Heart right ventricle (tissue), 16 donors: ENCODE measurements around the gene SLC35B1. TPM values are rescaled to one million over a fixed set of nuclear protein-coding genes. Genes with fewer than 3 reads are reported as not detected.
A peak's percentile ranks its signal among the peaks of the same experiment; 100 is the strongest.

Experiments used
- ATAC-seq, 8 donors: fragments of 200-7000 bp; cut with Tn5 transposase; one replicate each; pipeline ENCODE4 v1.9.1; 2020; ENCODE audit warnings: mild to moderate bottlenecking in 8 of 8, moderate library complexity in 8 of 8, moderate number of reproducible peaks in 1 of 8
- DNase-seq, 2 donors: peaks; one replicate each; pipeline ENCODE4 v3.0.0-alpha.2; 2020
- H3K27ac ChIP-seq, 10 donors: fragments of 200-600 bp; sonication (generic) in 2 of 10; one replicate each; pipeline versions ENCODE4 v1.5.0 to v1.8.0; 2020 to 2022; ENCODE audit warnings: mild to moderate bottlenecking in 3 of 10
- H3K27me3 ChIP-seq, 7 donors: fragments of 200-600 bp; one replicate each; pipeline ENCODE4 v1.8.0; 2021 to 2022; ENCODE audit warnings: mild to moderate bottlenecking in 2 of 7
- H3K36me3 ChIP-seq, 9 donors: fragments of 200-600 bp; sonication (generic) in 1 of 9; one replicate each; pipeline versions ENCODE4 v1.5.0 to v1.8.0; 2020 to 2022; ENCODE audit warnings: mild to moderate bottlenecking in 2 of 9
- H3K4me1 ChIP-seq, 9 donors: fragments of 200-600 bp; sonication (generic) in 1 of 9; one replicate each; pipeline versions ENCODE4 v1.5.0 to v1.8.0; 2020 to 2022; ENCODE audit warnings: mild to moderate bottlenecking in 4 of 9
- H3K4me3 ChIP-seq, 10 donors: fragments of 200-600 bp; sonication (generic) in 2 of 10; one replicate each; pipeline versions ENCODE4 v1.5.0 to v1.8.0; 2020 to 2022; ENCODE audit warnings: mild to moderate bottlenecking in 7 of 10, moderate library complexity in 2 of 10
- H3K9me3 ChIP-seq, 11 donors: fragments of 200-600 bp in 10 of 11; sonication (generic) in 2 of 11; one replicate each; pipeline versions ENCODE4 v1.5.0 to v1.8.0; 2013 to 2022; ENCODE audit warnings: mild to moderate bottlenecking in 2 of 11, control low read depth in 1 of 11, moderate library complexity in 1 of 11
- CTCF ChIP-seq, 9 donors: fragments of 200-600 bp; sonication (generic) in 2 of 9; IDR thresholded peaks; one replicate each; pipeline versions ENCODE4 v1.5.0 to v1.8.0; 2021 to 2022; ENCODE audit warnings: antibody characterized with exemption in 9 of 9, mild to moderate bottlenecking in 5 of 9, moderate library complexity in 1 of 9
- WGBS, 2 donors: extraction: QIAGEN DNeasy Blood & Tissue Kit; methylation state at CpG; one replicate each; pipeline ENCODE4 v1.1.7; 2013; ENCODE audit warnings: inconsistent platforms in 1 of 2; 5-methylcytosine and 5-hydroxymethylcytosine counted together
- intact Hi-C, 10 donors: fragments of 100-400 bp; cut with DNase I; formaldehyde crosslinking; loops; one replicate each; pipeline versions ENCODE4 v1.11.1 to v1.14.2; 2022
- polyA plus RNA-seq, 2 donors: library from polyadenylated mRNA; stranded (reverse); fragments of 200-250 nt; gene quantifications; one replicate each; pipeline ENCODE4 v1.2.3, GENCODE V29; 2013
- total RNA-seq, 10 donors: library from RNA; stranded (reverse); fragmentation: NEBNext Ultra II Directional in 3 of 10; extraction: Animal tissue kit (Norgen Biotek cat#: 25700) in 3 of 10; gene quantifications; one replicate each; pipeline versions ENCODE4 v1.2.1 to v1.2.4, GENCODE V29; 2021 to 2023
- donor health status: Arrhythmogenic right ventricular cardiomyopathy.
- donor health status: ischemic (EF 13 %, LVEDD 7.1; RV severe dilation, severe dysfunction).
- donor health status: healthy with polysubstance abuse.
- donor health status: DM: no; HTN: yes; CAD: no.
- donor health status: DM: no; HTN: no; CAD: no.
- donor health status: ischemic (EF 25% LVEDD 6.9; RV normal size, moderate dysfunction).
- donor health status: ischemic (EF 25% LVEDD 5.7; RV mildly dilated, moderate dysfunction).
- donor health status: healthy.
- donor health status: DM: yes; HTN: yes; CAD: no.
- donor health status: Ischemic cardiomyopathy.
- donor health status: ischemic (EF 35%, LVEDD 5.7; RV mildly dilated, moderate dysfunction).
- donor health status: nonischemic (EF 11% LVEDD 7.7; RV severe dilation, severe dysfunction).
- donor health status: DM: yes; HTN: yes; CAD: no.
- donor health status: PGD.
- donor health status: ischemic (EF 29% LVEDD 5.4; RV normal size, mild dysfunction).
- donor health status: nonischemic (EF 23%, LVEDD 6.1; RV moderate dilation, normal function).

Gene SLC35B1
- total and polyA plus RNA-seq, 12 donors, result 60.5 to 146 (median 69.9) TPM

- peak overlapping the region in 1 of 10 donors; percentile 87 for H3K27ac ChIP-seq
- no peak for TF ChIP-seq CTCF (IDR thresholded peaks at IDR 0.05)
- no peak overlapping the region for H3K4me3 ChIP-seq
- ATAC-seq, result no peak
- no peak for DNase-seq
- WGBS, 2 donors, result 88 to 93% methylated on average over 7 of the region's 7 CpGs
- H3K27me3 ChIP-seq, result no peaks in the 10 kb centered on the region
- intact Hi-C loops, result no loop called here
- no peaks in the 10 kb centered on the region for H3K9me3 ChIP-seq
- H3K4me1 ChIP-seq, result peaks cover 3 to 78% (median 51%) of the 10 kb centered on the region in 9 donors
- H3K36me3 ChIP-seq, result no peaks in the 10 kb centered on the region
These were observed 41.0 kb upstream of the SLC35B1 start for GRCh38 chr17:49748791-49749190.

- intact Hi-C loops, result no loop called here
- no peak overlapping the region for H3K4me3 ChIP-seq
- DNase-seq, result no peak
- peak overlapping the region in 2 of 10 donors; percentile 1 to 87 for H3K27ac ChIP-seq
- no peaks in the 10 kb centered on the region for H3K36me3 ChIP-seq
- peaks cover 3 to 78% (median 49%) of the 10 kb centered on the region in 9 donors for H3K4me1 ChIP-seq
- no peak for ATAC-seq
- no peaks in the 10 kb centered on the region for H3K9me3 ChIP-seq
- no peak for TF ChIP-seq CTCF (IDR thresholded peaks at IDR 0.05)
- 85 to 90% methylated on average over 3 of the region's 3 CpGs for WGBS, 2 donors
- no peaks in the 10 kb centered on the region for H3K27me3 ChIP-seq
These were observed 40.5 kb upstream of the SLC35B1 start for GRCh38 chr17:49748223-49748622.

- Histone ChIP-seq H3K27me3 (no peaks in the 10 kb centered on the region), H3K9me3 (no peaks in the 10 kb centered on the region), H3K36me3 (no peaks in the 10 kb centered on the region), H3K4me3 (no peak overlapping the region), H3K27ac (peak overlapping the region in 2 of 10 donors; percentile 1 to 87), H3K4me1 (peaks cover 0 to 79% (median 49%) of the 10 kb centered on the region in 9 donors)
- WGBS, 2 donors, result 72 to 84% methylated on average over 1 of the region's 1 CpG
- no peak for DNase-seq
- ATAC-seq, result no peak
- no peak for TF ChIP-seq CTCF (IDR thresholded peaks at IDR 0.05)
- intact Hi-C loops, result no loop called here
These were observed 39.9 kb upstream of the SLC35B1 start for GRCh38 chr17:49747632-49748031.

- TF ChIP-seq CTCF (IDR thresholded peaks at IDR 0.05), result no peak
- 73 to 75% methylated on average over 5 of the region's 5 CpGs for WGBS, 2 donors
- DNase-seq (no peak), ATAC-seq (peak in 1 of 8 donors; percentile 37)
- Histone ChIP-seq H3K9me3 (no peaks in the 10 kb centered on the region), H3K4me1 (peaks cover 3 to 81% (median 49%) of the 10 kb centered on the region in 9 donors), H3K27ac (peak overlapping the region in 2 of 10 donors; percentile 1 to 87), H3K27me3 (no peaks in the 10 kb centered on the region), H3K36me3 (no peaks in the 10 kb centered on the region), H3K4me3 (no peak overlapping the region)
- intact Hi-C loops, result no loop called here
These were observed 39.2 kb upstream of the SLC35B1 start for GRCh38 chr17:49746791-49747490.
